SK-N-SH treated with all-trans-retinoic acid at 6 μM for 48 hours (cell line): ENCODE measurements around the gene ADAM8.

ENCODE experiments used
- ATAC-seq: fragments of 200-7000 bp; cut with Tn5 transposase; 3 replicates; pipeline ENCODE4 v1.9.1; 2020; ENCODE audit warnings: mild to moderate bottlenecking, moderate library complexity
- ARNTL ChIP-seq: fragments of 450-650 bp; formaldehyde crosslinking; IDR thresholded peaks from 2 replicates; pipeline ENCODE4 v1.5.0; 2020; ENCODE audit warnings: low read depth, mild to moderate bottlenecking, moderate library complexity, borderline replicate concordance
- BACH2 ChIP-seq: fragments of 250-450 bp; sonication (Bioruptor Pico); IDR thresholded peaks from 2 replicates; pipeline ENCODE4 v1.9.0; 2021; ENCODE audit warnings: mild to moderate bottlenecking, borderline replicate concordance
- ESRRG ChIP-seq: fragments of 250-450 bp; sonication (Bioruptor Pico); IDR thresholded peaks from 2 replicates; pipeline ENCODE4 v1.6.1; 2021; ENCODE audit warnings: mild to moderate bottlenecking
- ISL1 ChIP-seq: fragments of 250-450 bp; sonication (Bioruptor Pico); IDR thresholded peaks from 2 replicates; pipeline ENCODE4 v2.1.2; 2022; ENCODE audit warnings: mild to moderate bottlenecking, moderate library complexity
- OSR1 ChIP-seq: fragments of 250-450 bp; sonication (Bioruptor Pico); IDR thresholded peaks from 2 replicates; pipeline ENCODE4 v1.8.0; 2022; ENCODE audit warnings: moderate library complexity, mild to moderate bottlenecking, inconsistent platforms
- RARB ChIP-seq: fragments of 250-450 bp; sonication (Bioruptor Pico); IDR thresholded peaks from 2 replicates; pipeline ENCODE4 v1.8.0; 2021; ENCODE audit warnings: mild to moderate bottlenecking, moderate library complexity
- TCF4 ChIP-seq: fragments of 250-450 bp; sonication (Bioruptor Pico); IDR thresholded peaks from 2 replicates; pipeline ENCODE4 v1.8.0; 2021; ENCODE audit warnings: mild to moderate bottlenecking, moderate library complexity, borderline replicate concordance
- TOX ChIP-seq: fragments of 250-450 bp; sonication (Bioruptor Pico); IDR thresholded peaks from 2 replicates; pipeline ENCODE4 v1.8.0; 2021; ENCODE audit warnings: mild to moderate bottlenecking, moderate library complexity, borderline replicate concordance
- ZC3H10 ChIP-seq: fragments of 250-450 bp; sonication (Bioruptor Pico); IDR thresholded peaks from 2 replicates; pipeline ENCODE4 v1.5.1; 2021; ENCODE audit warnings: mild to moderate bottlenecking, moderate library complexity
- ZFP3 ChIP-seq: fragments of 250-450 bp; sonication (Bioruptor Pico); IDR thresholded peaks from 2 replicates; pipeline ENCODE4 v1.5.0; 2020; ENCODE audit warnings: mild to moderate bottlenecking, moderate library complexity
- ZNF70 ChIP-seq: fragments of 450-650 bp; formaldehyde crosslinking; IDR thresholded peaks from 2 replicates; pipeline ENCODE4 v1.5.0; 2020; ENCODE audit warnings: mild to moderate bottlenecking, moderate library complexity
- ZNF8 ChIP-seq: fragments of 450-650 bp; formaldehyde crosslinking; IDR thresholded peaks from 2 replicates; pipeline ENCODE4 v1.5.0; 2020; ENCODE audit warnings: mild to moderate bottlenecking, moderate library complexity
- TF ChIP-seq, protein P1 (sequence below): fragments of 250-450 bp; sonication (Bioruptor Pico); IDR thresholded peaks from 2 replicates; pipeline ENCODE4 v1.5.1; 2020; ENCODE audit warnings: low read depth, mild to moderate bottlenecking, moderate library complexity
- TF ChIP-seq, protein P2 (sequence below): fragments of 250-450 bp; sonication (Bioruptor Pico); IDR thresholded peaks from 2 replicates; pipeline ENCODE4 v1.8.0; 2021; ENCODE audit warnings: low read depth, mild to moderate bottlenecking, moderate library complexity, borderline replicate concordance
- TF ChIP-seq, protein P3 (sequence below): fragments of 250-450 bp; sonication (Bioruptor Pico); IDR thresholded peaks from 2 replicates; pipeline ENCODE4 v1.5.0; 2020; ENCODE audit warnings: mild to moderate bottlenecking, moderate library complexity
- TF ChIP-seq, protein P4 (sequence below): fragments of 250-450 bp; sonication (Bioruptor Pico); IDR thresholded peaks from 2 replicates; pipeline ENCODE4 v1.8.0; 2020; ENCODE audit warnings: mild to moderate bottlenecking, moderate library complexity, borderline replicate concordance

The ADAM8 gene

DNA sequence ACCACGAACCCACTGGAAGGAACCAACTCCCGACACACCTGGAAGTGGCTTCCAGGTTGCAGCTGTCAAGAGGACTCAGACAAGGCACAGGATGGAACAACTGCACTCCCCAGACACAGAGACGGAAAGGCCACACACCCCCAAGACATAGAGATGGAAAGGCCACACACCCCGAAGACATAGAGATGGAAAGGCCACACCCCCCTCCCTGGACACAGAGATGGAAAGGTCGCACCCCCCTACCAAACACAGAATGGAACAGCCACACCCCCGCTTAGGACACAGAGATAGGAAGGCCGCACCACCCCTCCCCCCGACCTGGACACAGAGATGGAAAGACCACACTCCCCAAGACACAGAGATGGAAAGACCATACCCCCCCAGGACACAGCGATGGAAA is 39.6 kb upstream of the ADAM8 start:
- no peak for ATAC-seq
- no peak for TF ChIP-seq ISL1
- TF ChIP-seq, protein P1, sequence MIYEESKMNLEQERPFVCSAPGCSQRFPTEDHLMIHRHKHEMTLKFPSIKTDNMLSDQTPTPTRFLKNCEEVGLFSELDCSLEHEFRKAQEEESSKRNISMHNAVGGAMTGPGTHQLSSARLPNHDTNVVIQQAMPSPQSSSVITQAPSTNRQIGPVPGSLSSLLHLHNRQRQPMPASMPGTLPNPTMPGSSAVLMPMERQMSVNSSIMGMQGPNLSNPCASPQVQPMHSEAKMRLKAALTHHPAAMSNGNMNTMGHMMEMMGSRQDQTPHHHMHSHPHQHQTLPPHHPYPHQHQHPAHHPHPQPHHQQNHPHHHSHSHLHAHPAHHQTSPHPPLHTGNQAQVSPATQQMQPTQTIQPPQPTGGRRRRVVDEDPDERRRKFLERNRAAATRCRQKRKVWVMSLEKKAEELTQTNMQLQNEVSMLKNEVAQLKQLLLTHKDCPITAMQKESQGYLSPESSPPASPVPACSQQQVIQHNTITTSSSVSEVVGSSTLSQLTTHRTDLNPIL (CRISPR knock-in tag), result no peak
- TF ChIP-seq ZNF70, result no peak
- no peak for TF ChIP-seq ARNTL (CRISPR knock-in tag)
- TF ChIP-seq TOX, result no peak
- no peak for TF ChIP-seq ZC3H10
- no peak for TF ChIP-seq ZFP3
- TF ChIP-seq ZNF8, result no peak

DNA sequence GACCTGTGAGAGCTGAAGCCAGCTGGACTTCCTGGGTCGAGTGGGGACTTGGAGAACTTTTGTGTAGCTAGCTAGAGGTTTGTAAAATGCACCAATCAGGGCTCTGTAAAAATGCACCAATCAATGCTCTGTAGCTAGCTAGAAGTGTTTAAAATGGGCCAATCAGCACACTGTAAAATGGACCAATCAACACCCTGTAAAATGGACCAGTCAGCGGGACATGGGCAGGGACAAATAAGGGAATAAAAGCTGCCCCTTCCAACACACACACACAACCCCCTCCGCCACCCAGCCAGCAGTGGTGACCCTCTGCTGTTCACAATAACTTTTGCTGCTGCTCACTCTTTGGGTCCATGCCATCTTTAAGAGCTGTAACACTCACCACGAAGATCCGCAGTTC is 39.2 kb upstream of the ADAM8 start:
- ATAC-seq, result no peak
- TF ChIP-seq, protein P2, sequence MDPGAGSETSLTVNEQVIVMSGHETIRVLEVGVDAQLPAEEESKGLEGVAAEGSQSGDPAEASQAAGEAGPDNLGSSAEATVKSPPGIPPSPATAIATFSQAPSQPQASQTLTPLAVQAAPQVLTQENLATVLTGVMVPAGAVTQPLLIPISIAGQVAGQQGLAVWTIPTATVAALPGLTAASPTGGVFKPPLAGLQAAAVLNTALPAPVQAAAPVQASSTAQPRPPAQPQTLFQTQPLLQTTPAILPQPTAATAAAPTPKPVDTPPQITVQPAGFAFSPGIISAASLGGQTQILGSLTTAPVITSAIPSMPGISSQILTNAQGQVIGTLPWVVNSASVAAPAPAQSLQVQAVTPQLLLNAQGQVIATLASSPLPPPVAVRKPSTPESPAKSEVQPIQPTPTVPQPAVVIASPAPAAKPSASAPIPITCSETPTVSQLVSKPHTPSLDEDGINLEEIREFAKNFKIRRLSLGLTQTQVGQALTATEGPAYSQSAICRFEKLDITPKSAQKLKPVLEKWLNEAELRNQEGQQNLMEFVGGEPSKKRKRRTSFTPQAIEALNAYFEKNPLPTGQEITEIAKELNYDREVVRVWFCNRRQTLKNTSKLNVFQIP, result no peak
- TF ChIP-seq, protein P3, sequence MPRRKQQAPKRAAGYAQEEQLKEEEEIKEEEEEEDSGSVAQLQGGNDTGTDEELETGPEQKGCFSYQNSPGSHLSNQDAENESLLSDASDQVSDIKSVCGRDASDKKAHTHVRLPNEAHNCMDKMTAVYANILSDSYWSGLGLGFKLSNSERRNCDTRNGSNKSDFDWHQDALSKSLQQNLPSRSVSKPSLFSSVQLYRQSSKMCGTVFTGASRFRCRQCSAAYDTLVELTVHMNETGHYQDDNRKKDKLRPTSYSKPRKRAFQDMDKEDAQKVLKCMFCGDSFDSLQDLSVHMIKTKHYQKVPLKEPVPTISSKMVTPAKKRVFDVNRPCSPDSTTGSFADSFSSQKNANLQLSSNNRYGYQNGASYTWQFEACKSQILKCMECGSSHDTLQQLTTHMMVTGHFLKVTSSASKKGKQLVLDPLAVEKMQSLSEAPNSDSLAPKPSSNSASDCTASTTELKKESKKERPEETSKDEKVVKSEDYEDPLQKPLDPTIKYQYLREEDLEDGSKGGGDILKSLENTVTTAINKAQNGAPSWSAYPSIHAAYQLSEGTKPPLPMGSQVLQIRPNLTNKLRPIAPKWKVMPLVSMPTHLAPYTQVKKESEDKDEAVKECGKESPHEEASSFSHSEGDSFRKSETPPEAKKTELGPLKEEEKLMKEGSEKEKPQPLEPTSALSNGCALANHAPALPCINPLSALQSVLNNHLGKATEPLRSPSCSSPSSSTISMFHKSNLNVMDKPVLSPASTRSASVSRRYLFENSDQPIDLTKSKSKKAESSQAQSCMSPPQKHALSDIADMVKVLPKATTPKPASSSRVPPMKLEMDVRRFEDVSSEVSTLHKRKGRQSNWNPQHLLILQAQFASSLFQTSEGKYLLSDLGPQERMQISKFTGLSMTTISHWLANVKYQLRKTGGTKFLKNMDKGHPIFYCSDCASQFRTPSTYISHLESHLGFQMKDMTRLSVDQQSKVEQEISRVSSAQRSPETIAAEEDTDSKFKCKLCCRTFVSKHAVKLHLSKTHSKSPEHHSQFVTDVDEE (CRISPR knock-in tag), result no peak
- TF ChIP-seq BACH2 (CRISPR knock-in tag) (no peak), OSR1 (CRISPR knock-in tag) (no peak), ARNTL (CRISPR knock-in tag) (no peak), ESRRG (CRISPR knock-in tag) (no peak), ZNF8 (no peak), TCF4 (CRISPR knock-in tag) (no peak), ZNF70 (no peak), RARB (CRISPR knock-in tag) (no peak), ISL1 (no peak)
- TF ChIP-seq, protein P1 (CRISPR knock-in tag), result no peak
- TF ChIP-seq, protein P4, sequence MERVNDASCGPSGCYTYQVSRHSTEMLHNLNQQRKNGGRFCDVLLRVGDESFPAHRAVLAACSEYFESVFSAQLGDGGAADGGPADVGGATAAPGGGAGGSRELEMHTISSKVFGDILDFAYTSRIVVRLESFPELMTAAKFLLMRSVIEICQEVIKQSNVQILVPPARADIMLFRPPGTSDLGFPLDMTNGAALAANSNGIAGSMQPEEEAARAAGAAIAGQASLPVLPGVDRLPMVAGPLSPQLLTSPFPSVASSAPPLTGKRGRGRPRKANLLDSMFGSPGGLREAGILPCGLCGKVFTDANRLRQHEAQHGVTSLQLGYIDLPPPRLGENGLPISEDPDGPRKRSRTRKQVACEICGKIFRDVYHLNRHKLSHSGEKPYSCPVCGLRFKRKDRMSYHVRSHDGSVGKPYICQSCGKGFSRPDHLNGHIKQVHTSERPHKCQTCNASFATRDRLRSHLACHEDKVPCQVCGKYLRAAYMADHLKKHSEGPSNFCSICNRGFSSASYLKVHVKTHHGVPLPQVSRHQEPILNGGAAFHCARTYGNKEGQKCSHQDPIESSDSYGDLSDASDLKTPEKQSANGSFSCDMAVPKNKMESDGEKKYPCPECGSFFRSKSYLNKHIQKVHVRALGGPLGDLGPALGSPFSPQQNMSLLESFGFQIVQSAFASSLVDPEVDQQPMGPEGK, result no peak

DNA sequence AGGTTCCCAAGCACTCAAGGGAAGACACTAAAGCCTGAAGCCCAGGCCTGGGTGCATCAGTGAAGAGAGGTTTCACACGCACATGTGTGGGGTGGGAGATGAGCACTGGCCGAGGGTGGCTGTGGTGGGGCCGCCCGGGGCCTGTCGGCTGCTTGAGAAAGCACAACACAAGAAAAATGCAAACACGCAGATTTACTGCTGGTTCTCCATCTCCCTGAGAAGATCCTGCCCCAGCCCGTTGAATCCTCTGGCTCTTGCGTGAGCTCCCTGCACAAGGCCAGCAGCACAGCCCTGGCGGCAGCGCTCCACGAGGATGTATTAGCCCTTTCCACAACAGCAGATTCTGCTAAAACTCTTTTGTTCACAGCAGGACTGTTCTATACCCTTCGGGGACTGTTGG is 38.2 kb upstream of the ADAM8 start:
- TF ChIP-seq, protein P4, result no peak
- TF ChIP-seq, protein P2, result no peak
- TF ChIP-seq ZNF8 (no peak), TOX (no peak)
- ATAC-seq, result no peak
